GM21515 (cell line): ENCODE data around the gene GMDS.

ENCODE experiments used
- ATAC-seq: cut with Tn5 transposase; IDR thresholded peaks from one replicate; pipeline ENCODE4 v1.9.1; 2021; ENCODE audit not compliant: unreplicated experiment

Gene GMDS

GRCh38 chr6:1621070-1621701 lies 624.2 kb downstream of the GMDS start:
- ATAC-seq, result no peak

- ATAC-seq, result no peak
These were observed 624.8 kb downstream of the GMDS start for GRCh38 chr6:1620504-1621069.

GRCh38 chr6:1619673-1620503 lies 625.5 kb downstream of the GMDS start:
- no peak for ATAC-seq

- no peak for ATAC-seq
These were observed 626.2 kb downstream of the GMDS start for GRCh38 chr6:1619098-1619672.

GRCh38 chr6:1618311-1619097 lies 626.9 kb downstream of the GMDS start:
- ATAC-seq, result no peak

- no peak for ATAC-seq
These were observed 627.7 kb downstream of the GMDS start for GRCh38 chr6:1617466-1618310.

GRCh38 chr6:1616701-1617463 lies 628.5 kb downstream of the GMDS start:
- no peak for ATAC-seq

- ATAC-seq, result no peak
These were observed 629.5 kb downstream of the GMDS start for GRCh38 chr6:1615853-1616420.

- no peak for ATAC-seq
These were observed 630.1 kb downstream of the GMDS start for GRCh38 chr6:1615151-1615852.

GRCh38 chr6:1614448-1615150 lies 630.8 kb downstream of the GMDS start:
- no peak for ATAC-seq

GRCh38 chr6:1613688-1614447 lies 631.5 kb downstream of the GMDS start:
- no peak for ATAC-seq

GRCh38 chr6:1613346-1613687 lies 632.1 kb downstream of the GMDS start:
- no peak for ATAC-seq

GRCh38 chr6:1612974-1613306 lies 632.5 kb downstream of the GMDS start:
- ATAC-seq, result no peak

GRCh38 chr6:1612299-1612973 lies 633.0 kb downstream of the GMDS start:
- ATAC-seq, result no peak

GRCh38 chr6:1611572-1612298 lies 633.7 kb downstream of the GMDS start:
- no peak for ATAC-seq

- ATAC-seq, result no peak
These were observed 634.2 kb downstream of the GMDS start for GRCh38 chr6:1611322-1611571.
